NCI-H146 treated with DMSO at 0.1 percent for 48 hours (cell line): ENCODE measurements around the gene KCNG4.
"Not testable (repeated sequence)": the region's sequence is repeated elsewhere in the genome, so short reads cannot be mapped to it uniquely, and the experiment has no call there.

Source experiments
- DNase-seq: peaks from one replicate; lab custom pipeline; 2025; ENCODE audit not compliant: unreplicated experiment; lab: John Stamatoyannopoulos, UW

Gene KCNG4

GRCh38 chr16:84236671-84237070 lies 3.1 kb downstream of the KCNG4 start:
- no peak for DNase-seq

- peak; percentile 45 for DNase-seq
Measured at GRCh38 chr16:84234321-84235241, 5.2 kb downstream of the KCNG4 start.

GRCh38 chr16:84233748-84234147 lies 6.1 kb downstream of the KCNG4 start:
- no peak for DNase-seq

GRCh38 chr16:84232969-84233368 lies 6.8 kb downstream of the KCNG4 start:
- no peak for DNase-seq

- no peak for DNase-seq
Measured at GRCh38 chr16:84232060-84232459, 7.8 kb downstream of the KCNG4 start.

GRCh38 chr16:84229471-84229870 lies 10.3 kb downstream of the KCNG4 start:
- no peak for DNase-seq

- DNase-seq: no peak
Measured at GRCh38 chr16:84228256-84228838, 11.5 kb downstream of the KCNG4 start.

GRCh38 chr16:84227548-84227947 lies 12.3 kb downstream of the KCNG4 start:
- DNase-seq: no peak

GRCh38 chr16:84226026-84226425 lies 13.8 kb downstream of the KCNG4 start:
- DNase-seq: no peak

GRCh38 chr16:84225571-84225970 lies 14.2 kb downstream of the KCNG4 start:
- no peak for DNase-seq

- no peak for DNase-seq
Measured at GRCh38 chr16:84225126-84225525, 14.7 kb downstream of the KCNG4 start.

- DNase-seq: no peak
Measured at GRCh38 chr16:84224554-84224953, 15.3 kb downstream of the KCNG4 start.

- DNase-seq: no peak
Measured at GRCh38 chr16:84223456-84223855, 16.4 kb downstream of the KCNG4 start.

- DNase-seq: no peak
Measured at GRCh38 chr16:84220851-84221250, 19.0 kb downstream of the KCNG4 start.

- no peak for DNase-seq
Measured at GRCh38 chr16:84218956-84219355, 20.9 kb downstream of the KCNG4 start.

- no peak for DNase-seq
Measured at GRCh38 chr16:84218176-84218823, 21.5 kb downstream of the KCNG4 start.

GRCh38 chr16:84216144-84216543 lies 23.7 kb downstream of the KCNG4 start:
- not testable (repeated sequence) for DNase-seq

- no peak for DNase-seq
Measured at GRCh38 chr16:84215531-84215930, 24.3 kb downstream of the KCNG4 start.

GRCh38 chr16:84214451-84215066 lies 25.3 kb downstream of the KCNG4 start:
- no peak for DNase-seq

GRCh38 chr16:84212631-84213030 lies 27.2 kb downstream of the KCNG4 start:
- no peak for DNase-seq

GRCh38 chr16:84212154-84212553 lies 27.7 kb downstream of the KCNG4 start:
- no peak for DNase-seq

- no peak for DNase-seq
Measured at GRCh38 chr16:84209989-84210388, 29.8 kb downstream of the KCNG4 start.
